Ovary (tissue), 3 donors: Measurements from ENCODE around the gene ZNF362.

ENCODE experiments used
- CTCF ChIP-seq, 3 donors: fragments of 450-650 bp in 2 of 3; fragments of 200-600 bp in 1 of 3; IDR thresholded peaks; one replicate each; pipeline versions ENCODE4 v1.5.1 to v1.8.0; 2016 to 2022; ENCODE audit warnings: antibody characterized with exemption in 3 of 3, mild to moderate bottlenecking in 1 of 3
- EP300 ChIP-seq: sonication (generic); formaldehyde crosslinking; IDR thresholded peaks from one replicate; pipeline ENCODE4 v1.6.1; 2017; ENCODE audit warnings: antibody characterized with exemption
- POLR2A ChIP-seq: fragments of 450-650 bp; IDR thresholded peaks from one replicate; pipeline ENCODE4 v1.6.1; 2017; ENCODE audit warnings: antibody characterized with exemption, mild to moderate bottlenecking, moderate library complexity
- donor health status: DM: no; HTN: no; CAD: no.

- no peak for TF ChIP-seq CTCF (IDR thresholded peaks at IDR 0.05)
- TF ChIP-seq POLR2A, result no peak
- no peak for TF ChIP-seq EP300
Observed at GRCh38 chr1:33236498-33236897, 19.8 kb upstream of the ZNF362 start.
